ENCODE results near the gene DAP. TPM values are rescaled to one million over a fixed set of nuclear protein-coding genes. Genes with fewer than 3 reads are reported as not detected.

Gene DAP
- total and polyA plus RNA-seq, 12 donors = 27.4 to 197 (median 101) TPM

DNA sequence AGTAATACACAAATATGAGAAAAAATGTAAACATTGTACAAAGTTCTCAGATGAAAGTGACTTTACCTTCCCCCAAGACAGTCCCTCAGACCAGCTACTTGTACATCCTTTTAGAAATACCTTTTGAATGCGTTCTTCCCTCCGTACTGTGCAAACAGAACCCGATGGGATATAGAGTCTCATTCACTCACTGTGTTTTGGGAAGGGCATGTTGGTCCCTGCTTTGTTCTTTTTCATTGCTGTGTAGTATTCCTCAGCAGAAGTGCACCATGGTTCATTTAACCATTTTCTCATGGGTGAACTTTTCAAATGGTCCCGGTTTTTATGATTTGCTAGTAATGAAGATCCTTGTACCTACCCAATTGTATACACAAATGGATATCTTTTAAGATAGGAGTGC lies 102.8 kb downstream of the DAP start:
- 63 to 83% (median 74%) methylated on average over 4 of the region's 4 CpGs for WGBS, 4 donors
- Histone ChIP-seq H3K27me3 (no peaks in the 10 kb centered on the region), H3K36me3 (replicated peaks in 1 of 2) (no peaks in the 10 kb centered on the region), H3K9me3 (replicated peaks in 1 of 3) (no peaks in the 10 kb centered on the region), H3K4me1 (replicated peaks in 1 of 2) (no peaks in the 10 kb centered on the region), H3K27ac (no peak overlapping the region), H3K4me3 (no peak overlapping the region)
- TF ChIP-seq POLR2A (IDR thresholded peaks at IDR 0.05) = no peak
- TF ChIP-seq, protein P1, sequence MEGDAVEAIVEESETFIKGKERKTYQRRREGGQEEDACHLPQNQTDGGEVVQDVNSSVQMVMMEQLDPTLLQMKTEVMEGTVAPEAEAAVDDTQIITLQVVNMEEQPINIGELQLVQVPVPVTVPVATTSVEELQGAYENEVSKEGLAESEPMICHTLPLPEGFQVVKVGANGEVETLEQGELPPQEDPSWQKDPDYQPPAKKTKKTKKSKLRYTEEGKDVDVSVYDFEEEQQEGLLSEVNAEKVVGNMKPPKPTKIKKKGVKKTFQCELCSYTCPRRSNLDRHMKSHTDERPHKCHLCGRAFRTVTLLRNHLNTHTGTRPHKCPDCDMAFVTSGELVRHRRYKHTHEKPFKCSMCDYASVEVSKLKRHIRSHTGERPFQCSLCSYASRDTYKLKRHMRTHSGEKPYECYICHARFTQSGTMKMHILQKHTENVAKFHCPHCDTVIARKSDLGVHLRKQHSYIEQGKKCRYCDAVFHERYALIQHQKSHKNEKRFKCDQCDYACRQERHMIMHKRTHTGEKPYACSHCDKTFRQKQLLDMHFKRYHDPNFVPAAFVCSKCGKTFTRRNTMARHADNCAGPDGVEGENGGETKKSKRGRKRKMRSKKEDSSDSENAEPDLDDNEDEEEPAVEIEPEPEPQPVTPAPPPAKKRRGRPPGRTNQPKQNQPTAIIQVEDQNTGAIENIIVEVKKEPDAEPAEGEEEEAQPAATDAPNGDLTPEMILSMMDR (IDR thresholded peaks at IDR 0.05) = no peak
- no peak for DNase-seq
- intact Hi-C loops (cut with DNase I) = no loop called here

DNA sequence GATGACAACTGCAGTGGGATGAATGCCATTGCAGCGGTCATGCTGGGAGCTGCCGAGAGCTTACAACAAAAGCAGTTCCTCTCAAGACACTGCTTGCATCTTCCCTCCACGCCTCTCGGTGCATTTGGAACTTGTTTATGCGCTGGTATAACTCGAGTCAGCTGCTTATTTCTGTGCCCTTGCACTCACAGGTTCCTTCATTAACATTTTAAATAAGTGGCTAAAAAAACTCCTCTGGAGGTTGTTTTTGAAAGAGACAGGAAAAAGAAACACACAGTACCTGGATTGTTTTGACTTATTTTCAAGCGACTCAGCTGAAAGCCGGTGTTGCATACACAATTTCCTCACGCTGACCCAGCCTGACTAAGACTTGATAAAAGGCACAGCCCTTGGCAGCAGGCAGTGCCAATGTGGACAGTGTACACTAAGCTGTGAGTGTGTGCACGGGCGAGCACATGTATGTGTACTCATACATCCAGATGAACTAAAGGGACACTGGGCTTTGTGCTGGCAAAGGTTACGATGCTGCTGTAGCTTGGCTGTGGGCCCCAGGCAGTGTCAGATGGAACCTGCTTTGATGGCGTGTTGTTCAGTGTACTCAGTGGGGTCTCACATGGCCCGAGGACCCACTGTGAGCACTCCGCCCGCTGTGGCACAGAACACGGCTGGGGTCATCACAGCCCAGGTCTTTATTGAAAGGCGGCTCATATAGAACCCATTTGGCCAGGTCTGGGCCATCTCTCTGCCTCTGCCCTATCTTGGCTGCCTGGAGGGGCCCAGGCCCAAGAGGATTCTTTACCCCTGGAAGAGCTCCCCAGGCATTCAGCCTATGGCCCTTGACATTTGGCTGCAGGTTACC lies 104.8 kb downstream of the DAP start:
- intact Hi-C loops (cut with DNase I) = no loop called here
- WGBS, 4 donors = 79 to 86% (median 84%) methylated on average over 15 to 18 of the region's 18 CpGs
- Histone ChIP-seq H3K27ac (no peak overlapping the region), H3K4me1 (replicated peaks in 1 of 2) (no peaks in the 10 kb centered on the region), H3K9me3 (replicated peaks in 1 of 3) (no peaks in the 10 kb centered on the region), H3K4me3 (no peak overlapping the region), H3K27me3 (no peaks in the 10 kb centered on the region), H3K36me3 (replicated peaks in 1 of 2) (no peaks in the 10 kb centered on the region)
- no peak for DNase-seq
- TF ChIP-seq POLR2A (IDR thresholded peaks at IDR 0.05) = no peak
- TF ChIP-seq, protein P1 (IDR thresholded peaks at IDR 0.05) = no peak

DNA sequence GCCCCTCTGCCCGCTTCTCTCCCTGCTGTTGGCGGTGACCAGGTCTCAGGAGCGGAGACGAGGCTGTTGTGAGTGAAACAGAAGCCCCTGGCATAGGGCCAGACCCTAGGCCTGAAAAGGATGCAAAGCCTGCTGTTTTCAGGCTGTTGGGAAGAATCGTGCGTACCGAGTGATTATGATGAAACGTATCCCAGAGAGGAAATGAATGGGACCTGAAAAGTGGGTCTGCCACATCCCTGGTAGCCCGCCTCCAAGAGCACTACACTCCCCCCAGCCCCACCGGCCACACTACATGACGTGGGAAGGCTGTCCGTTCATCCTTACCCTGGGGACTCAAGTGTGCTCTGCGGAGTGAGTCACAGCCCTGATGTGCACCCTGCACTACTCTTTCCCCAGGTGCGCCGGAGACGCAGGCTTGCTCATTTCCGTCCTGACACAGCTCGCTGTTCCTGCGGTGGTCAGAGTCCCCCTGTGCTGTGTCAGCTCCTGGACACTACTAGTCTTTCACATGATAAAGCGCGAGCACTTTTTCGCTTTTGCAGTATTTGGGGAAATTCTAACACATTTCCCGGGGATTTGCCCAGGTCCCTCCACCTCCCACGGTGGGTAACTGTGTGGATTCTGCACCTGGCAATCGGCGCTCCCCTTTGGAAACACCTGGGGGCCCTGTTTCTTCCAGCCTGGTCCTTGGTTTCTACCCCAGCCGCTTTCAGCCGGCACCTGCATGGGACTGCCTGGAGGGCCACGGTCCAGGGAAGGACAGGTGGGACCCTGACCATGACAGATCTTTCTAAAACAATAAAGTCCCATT lies 105.7 kb downstream of the DAP start:
- DNase-seq = no peak
- Histone ChIP-seq H3K4me3 (no peak overlapping the region), H3K27me3 (peaks cover 3% of the 10 kb centered on the region), H3K4me1 (replicated peaks in 1 of 2) (no peaks in the 10 kb centered on the region), H3K9me3 (replicated peaks in 1 of 3) (no peaks in the 10 kb centered on the region), H3K36me3 (replicated peaks in 1 of 2) (no peaks in the 10 kb centered on the region), H3K27ac (peak overlapping the region in 1 of 5 donors; percentile 15)
- WGBS, 4 donors = 79 to 88% (median 80%) methylated on average over 23 to 29 of the region's 29 CpGs
- intact Hi-C loops (cut with DNase I) = no loop called here
- TF ChIP-seq, protein P1 (IDR thresholded peaks at IDR 0.05) = no peak
- TF ChIP-seq POLR2A (IDR thresholded peaks at IDR 0.05) = no peak

DNA sequence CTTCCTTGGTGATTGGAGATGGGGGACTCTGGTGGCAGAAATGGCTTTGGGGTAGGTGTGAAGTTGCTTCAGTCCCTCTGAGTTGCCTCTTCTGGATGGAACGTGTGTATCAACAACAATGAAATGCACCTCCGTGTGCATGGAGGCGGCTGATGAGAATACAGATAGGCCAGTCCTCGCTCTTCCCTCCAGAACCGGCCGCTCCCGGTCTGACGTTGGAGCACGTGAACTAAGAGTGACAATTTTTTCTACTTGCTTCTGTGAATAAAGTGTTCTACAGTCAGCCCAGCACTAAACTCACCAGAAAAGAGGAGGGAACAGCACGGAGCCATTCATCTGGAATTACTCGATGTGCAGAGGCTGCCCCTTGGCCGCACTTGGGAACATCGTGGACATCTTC lies 106.5 kb downstream of the DAP start:
- Histone ChIP-seq H3K36me3 (replicated peaks in 1 of 2) (no peaks in the 10 kb centered on the region), H3K27ac (no peak overlapping the region), H3K4me1 (replicated peaks in 1 of 2) (no peaks in the 10 kb centered on the region), H3K9me3 (replicated peaks in 1 of 3) (no peaks in the 10 kb centered on the region), H3K4me3 (no peak overlapping the region), H3K27me3 (peaks cover 11% of the 10 kb centered on the region)
- no peak for TF ChIP-seq POLR2A (IDR thresholded peaks at IDR 0.05)
- TF ChIP-seq, protein P1 (IDR thresholded peaks at IDR 0.05) = no peak
- WGBS, 4 donors = 79 to 91% (median 88%) methylated on average over 12 to 13 of the region's 13 CpGs
- DNase-seq = no peak
- intact Hi-C loops (cut with DNase I) = no loop called here

Measured in adrenal gland (tissue), 12 donors.